HEK293T (cell line): ENCODE results near the gene THSD4.

Experiments used
- CTCF ChIA-PET: fragments of 350-600 bp; formaldehyde crosslinking; extraction: SDS; loops from one replicate; lab custom pipeline; 2021; ENCODE audit warnings: antibody characterized with exemption, inconsistent platforms; lab: Yijun Ruan, JAX
- POLR2A ChIA-PET: fragments of 350-600 bp; formaldehyde crosslinking; extraction: SDS; loops from one replicate; lab custom pipeline; 2020; ENCODE audit warnings: antibody characterized with exemption, inconsistent platforms; lab: Yijun Ruan, JAX
- DNase-seq: peaks from one replicate; pipeline ENCODE4 v3.0.0; 2012; ENCODE audit warnings: mixed read lengths; ENCODE audit errors: extremely low spot score
- ARNT ChIP-seq: fragments of 450-650 bp; IDR thresholded peaks from 2 replicates; pipeline ENCODE4 v1.6.1; 2017; ENCODE audit warnings: mild to moderate bottlenecking
- BHLHE40 ChIP-seq: fragments of 450-650 bp; IDR thresholded peaks from 2 replicates; pipeline ENCODE4 v1.6.1; 2016; ENCODE audit warnings: mild to moderate bottlenecking, moderate library complexity, borderline replicate concordance
- CTBP1 ChIP-seq: fragments of 450-650 bp; IDR thresholded peaks from 2 replicates; pipeline ENCODE4 v1.6.1; 2016; ENCODE audit warnings: borderline replicate concordance
- ELF4 ChIP-seq: fragments of 450-650 bp; IDR thresholded peaks from 2 replicates; pipeline ENCODE4 v1.6.1; 2017; ENCODE audit warnings: antibody characterized with exemption
- FOXA1 ChIP-seq: fragments of 450-650 bp; IDR thresholded peaks from 2 replicates; pipeline ENCODE4 v1.6.1; 2016; ENCODE audit warnings: mild to moderate bottlenecking
- FOXK2 ChIP-seq: fragments of 450-650 bp; IDR thresholded peaks from 2 replicates; pipeline ENCODE4 v1.6.1; 2016; ENCODE audit warnings: mild to moderate bottlenecking
- FOXM1 ChIP-seq: fragments of 450-650 bp; IDR thresholded peaks from 2 replicates; pipeline ENCODE4 v1.6.1; 2017; ENCODE audit warnings: mild to moderate bottlenecking, borderline replicate concordance
- HDGF ChIP-seq: fragments of 450-650 bp; IDR thresholded peaks from 2 replicates; pipeline ENCODE4 v1.6.1; 2017; ENCODE audit warnings: antibody characterized with exemption, borderline replicate concordance
- L3MBTL2 ChIP-seq: fragments of 450-650 bp; conservative IDR thresholded peaks from 2 replicates; pipeline ENCODE4 v1.6.1; 2016; ENCODE audit warnings: mild to moderate bottlenecking
- LEF1 ChIP-seq: fragments of 450-650 bp; IDR thresholded peaks from 2 replicates; pipeline ENCODE4 v1.6.1; 2017; ENCODE audit warnings: mild to moderate bottlenecking, borderline replicate concordance
- NFRKB ChIP-seq: fragments of 450-650 bp; IDR thresholded peaks from 2 replicates; pipeline ENCODE4 v1.6.1; 2016; ENCODE audit warnings: mild to moderate bottlenecking, moderate library complexity
- SP1 ChIP-seq: fragments of 450-650 bp; IDR thresholded peaks from 2 replicates; pipeline ENCODE4 v1.6.1; 2017
- SUZ12 ChIP-seq: fragments of 450-650 bp; IDR thresholded peaks from 2 replicates; pipeline ENCODE4 v1.6.1; 2016; ENCODE audit warnings: mild to moderate bottlenecking
- TARDBP ChIP-seq: fragments of 450-650 bp; IDR thresholded peaks from 2 replicates; pipeline ENCODE4 v1.6.1; 2016
- ZNF384 ChIP-seq: fragments of 450-650 bp; IDR thresholded peaks from 2 replicates; pipeline ENCODE4 v1.6.1; 2016
- TF ChIP-seq, protein P1 (sequence below): fragments of 450-650 bp; IDR thresholded peaks from 2 replicates; pipeline ENCODE4 v1.6.1; 2016

Gene THSD4

DNA sequence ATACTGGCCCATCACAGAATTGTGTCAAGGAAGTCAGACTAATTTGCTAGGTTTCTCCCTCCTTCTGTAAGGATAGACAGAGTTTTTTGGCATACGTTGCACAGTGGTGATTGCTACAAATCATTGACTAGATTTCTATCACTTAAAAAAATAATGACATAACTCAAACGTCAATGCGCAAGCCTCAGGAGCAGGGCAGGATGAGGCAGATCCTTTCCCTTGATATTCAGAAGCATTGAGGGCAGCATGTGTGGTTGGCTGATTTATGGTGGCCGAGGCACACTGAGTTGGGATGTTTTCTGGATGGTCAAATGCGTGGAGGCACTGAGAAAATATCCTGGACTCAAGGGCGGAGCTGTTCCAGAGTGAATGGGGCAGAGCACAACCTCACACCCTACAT lies 14.4 kb downstream of the THSD4 start:
- POLR2A ChIA-PET: interaction anchor here (0.7 kb wide), 1 partner anchor 13 kb away, joined by 3 read pairs; no protein-coding TSS in a partner anchor
- DNase-seq: no peak
- TF ChIP-seq ARNT: no peak
- no peak for TF ChIP-seq CTBP1
- TF ChIP-seq HDGF: no peak
- TF ChIP-seq FOXA1: no peak
- no peak for TF ChIP-seq ELF4
- CTCF ChIA-PET: no interaction called here

DNA sequence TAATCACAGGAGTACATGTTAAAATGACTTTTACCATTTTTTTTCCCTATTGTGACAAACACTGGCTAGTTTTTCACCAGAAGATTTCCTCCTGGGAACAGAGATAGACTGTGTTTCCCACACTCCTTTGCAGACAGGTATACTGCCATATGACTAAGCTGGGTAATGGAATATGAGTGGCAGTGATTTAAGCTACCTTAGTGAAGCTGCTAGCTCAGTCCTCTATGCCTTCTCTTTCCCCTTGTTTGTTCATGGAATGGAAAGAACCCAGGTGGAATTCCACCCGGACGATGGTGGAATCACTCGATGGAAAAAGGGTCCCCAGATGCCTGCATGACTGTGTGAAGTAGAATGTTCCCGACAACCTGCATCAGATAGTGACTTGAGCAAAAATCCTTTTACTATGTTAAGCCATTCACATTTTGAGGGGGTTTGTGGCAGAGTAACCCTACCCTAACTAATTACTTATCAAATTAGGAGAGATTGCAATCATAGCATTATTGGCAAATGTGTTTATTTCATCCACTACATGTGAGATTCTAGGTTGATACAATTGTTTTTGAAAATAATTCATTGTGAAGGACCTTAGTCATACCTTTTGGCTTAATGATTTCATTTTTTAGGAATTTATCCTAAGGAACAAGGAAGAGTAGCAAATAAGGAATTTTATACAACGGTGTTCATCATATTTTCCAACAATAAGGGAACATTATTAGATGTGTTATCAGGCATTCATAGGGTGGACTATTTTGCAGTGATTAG lies 16.5 kb downstream of the THSD4 start:
- ChIA-PET CTCF (no interaction called here), POLR2A (no interaction called here)
- TF ChIP-seq, protein P1, sequence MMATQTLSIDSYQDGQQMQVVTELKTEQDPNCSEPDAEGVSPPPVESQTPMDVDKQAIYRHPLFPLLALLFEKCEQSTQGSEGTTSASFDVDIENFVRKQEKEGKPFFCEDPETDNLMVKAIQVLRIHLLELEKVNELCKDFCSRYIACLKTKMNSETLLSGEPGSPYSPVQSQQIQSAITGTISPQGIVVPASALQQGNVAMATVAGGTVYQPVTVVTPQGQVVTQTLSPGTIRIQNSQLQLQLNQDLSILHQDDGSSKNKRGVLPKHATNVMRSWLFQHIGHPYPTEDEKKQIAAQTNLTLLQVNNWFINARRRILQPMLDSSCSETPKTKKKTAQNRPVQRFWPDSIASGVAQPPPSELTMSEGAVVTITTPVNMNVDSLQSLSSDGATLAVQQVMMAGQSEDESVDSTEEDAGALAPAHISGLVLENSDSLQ: no peak
- TF ChIP-seq HDGF (no peak), CTBP1 (no peak), ARNT (no peak), L3MBTL2 (no peak), LEF1 (no peak), SP1 (no peak), SUZ12 (no peak), BHLHE40 (no peak)
- DNase-seq: no peak

DNA sequence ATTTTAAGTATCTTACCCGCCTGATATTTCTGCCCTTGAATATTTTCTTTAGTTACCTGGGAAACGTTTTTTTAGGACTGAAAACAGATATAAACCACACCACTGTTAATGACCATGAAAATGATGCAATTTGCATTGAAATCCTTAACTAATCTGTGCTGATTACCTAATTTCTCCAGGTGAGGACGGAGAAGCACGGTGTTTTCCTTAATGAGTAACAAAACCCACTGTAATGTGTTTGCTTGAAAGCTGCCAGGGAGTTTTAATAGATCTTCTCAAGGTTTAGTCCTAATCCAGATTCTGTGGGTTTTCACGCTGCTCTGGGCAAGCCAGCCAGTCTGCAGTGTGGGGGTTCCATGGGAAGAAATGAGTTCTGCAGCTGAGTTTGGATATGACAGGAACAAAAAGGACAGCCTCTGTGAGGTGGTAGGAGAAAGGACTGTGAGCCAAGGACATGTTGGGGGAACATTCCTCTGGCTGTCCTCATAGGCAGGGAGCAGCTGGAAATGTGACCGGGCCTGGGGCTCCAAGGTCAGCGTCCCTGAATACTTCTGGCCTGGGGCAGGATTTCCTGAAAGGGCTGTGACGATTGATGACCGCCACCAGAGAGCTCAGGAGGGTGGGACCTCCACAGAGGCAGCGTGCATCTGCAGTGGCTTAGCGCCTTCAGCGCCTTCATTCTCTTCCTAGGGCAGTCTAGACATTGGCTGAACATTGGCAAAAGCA lies 18.6 kb downstream of the THSD4 start:
- ChIA-PET CTCF (no interaction called here), POLR2A (no interaction called here)
- TF ChIP-seq CTBP1: no peak
- no peak for TF ChIP-seq ELF4
- TF ChIP-seq SUZ12: no peak
- TF ChIP-seq L3MBTL2: no peak
- no peak for TF ChIP-seq ARNT
- no peak for TF ChIP-seq FOXM1
- TF ChIP-seq BHLHE40: no peak
- TF ChIP-seq FOXA1: no peak
- no peak for TF ChIP-seq FOXK2
- no peak for TF ChIP-seq HDGF
- no peak for TF ChIP-seq SP1
- TF ChIP-seq NFRKB: no peak
- TF ChIP-seq ZNF384: no peak
- no peak for TF ChIP-seq TARDBP
- TF ChIP-seq, protein P1: no peak
- no peak for TF ChIP-seq LEF1
- DNase-seq: no peak

DNA sequence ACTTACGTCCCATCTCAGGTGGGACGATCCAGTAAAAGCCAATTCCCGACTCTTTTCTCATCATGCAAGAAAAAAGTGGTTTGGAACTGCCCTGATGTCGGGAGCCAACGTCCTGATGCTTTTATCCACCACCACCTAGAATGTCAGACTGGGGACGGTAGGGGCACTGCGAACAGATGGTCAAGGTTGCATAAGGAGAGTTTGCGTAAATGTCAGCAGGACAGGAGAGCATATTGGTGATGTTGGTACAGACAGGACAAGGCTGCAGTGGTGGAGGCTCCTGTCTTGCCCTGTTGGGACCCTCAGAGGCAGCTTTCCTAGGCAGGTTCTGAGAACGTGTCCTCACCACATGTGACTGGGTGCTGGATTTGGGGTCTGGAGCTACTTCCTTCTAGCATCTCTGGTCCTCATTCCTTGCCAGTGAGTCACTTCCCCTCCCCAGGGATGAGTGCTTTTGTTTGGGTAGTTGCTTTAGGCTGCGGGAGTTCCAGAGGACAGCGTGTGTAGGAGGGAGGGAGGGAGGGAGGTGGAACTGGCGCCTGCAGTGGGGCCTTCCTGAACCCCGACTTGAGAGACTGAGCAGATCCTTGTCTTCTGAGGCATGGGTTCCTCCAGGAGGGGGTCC lies 21.0 kb downstream of the THSD4 start:
- no peak for DNase-seq
- TF ChIP-seq FOXK2 (no peak), CTBP1 (no peak), BHLHE40 (no peak), ZNF384 (no peak), SP1 (no peak), ELF4 (no peak), FOXA1 (no peak), NFRKB (no peak), L3MBTL2 (no peak), FOXM1 (no peak), SUZ12 (no peak), HDGF (no peak), TARDBP (no peak)
- TF ChIP-seq, protein P1: no peak
- POLR2A ChIA-PET: no interaction called here
- CTCF ChIA-PET: no interaction called here

DNA sequence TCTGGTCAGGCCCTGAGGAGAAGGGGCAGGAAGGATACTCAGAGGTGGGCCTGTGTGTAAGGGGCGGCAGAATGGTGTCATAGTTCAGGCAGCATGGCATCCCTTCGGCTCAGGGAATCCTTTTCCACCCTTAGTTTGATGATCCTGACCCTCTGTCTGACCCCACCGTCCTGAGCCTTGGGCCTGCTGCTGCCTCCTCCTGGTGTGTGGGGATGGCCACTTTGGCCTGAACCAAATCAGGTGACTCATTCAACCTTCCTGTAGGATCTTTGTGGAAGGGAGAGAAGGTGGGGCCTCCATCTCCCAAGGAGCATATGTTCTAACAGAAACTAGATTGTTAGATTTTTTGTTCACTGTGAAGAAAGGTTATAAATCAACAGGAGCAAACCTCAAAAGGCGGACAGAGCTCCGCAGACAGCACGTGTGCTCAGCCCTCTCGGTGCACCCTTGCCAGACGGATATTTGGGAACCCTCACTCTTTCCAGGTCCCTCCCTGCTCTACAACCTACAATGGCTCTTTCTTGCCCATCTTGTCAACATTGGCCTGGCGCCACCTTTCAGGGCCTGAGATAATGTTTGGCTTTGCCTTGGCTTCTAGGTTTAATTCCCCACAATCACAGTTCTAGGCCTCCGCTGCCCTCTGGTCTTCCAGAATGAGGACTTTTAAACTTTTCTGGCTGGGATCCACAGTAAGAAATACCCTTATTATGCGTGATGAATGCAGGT lies 21.7 kb downstream of the THSD4 start:
- POLR2A ChIA-PET: interaction anchor here (0.6 kb wide), 1 partner anchor 124 kb away, joined by 3 read pairs; no protein-coding TSS in a partner anchor
- no peak for TF ChIP-seq SUZ12
- TF ChIP-seq L3MBTL2: no peak
- no peak for TF ChIP-seq ZNF384
- TF ChIP-seq FOXA1: no peak
- no peak for DNase-seq
- CTCF ChIA-PET: interaction anchor here (0.7 kb wide), 1 partner anchor 58 kb away, joined by 3 read pairs; no protein-coding TSS in a partner anchor
